ENCODE data around the gene ASXL1.

DNA sequence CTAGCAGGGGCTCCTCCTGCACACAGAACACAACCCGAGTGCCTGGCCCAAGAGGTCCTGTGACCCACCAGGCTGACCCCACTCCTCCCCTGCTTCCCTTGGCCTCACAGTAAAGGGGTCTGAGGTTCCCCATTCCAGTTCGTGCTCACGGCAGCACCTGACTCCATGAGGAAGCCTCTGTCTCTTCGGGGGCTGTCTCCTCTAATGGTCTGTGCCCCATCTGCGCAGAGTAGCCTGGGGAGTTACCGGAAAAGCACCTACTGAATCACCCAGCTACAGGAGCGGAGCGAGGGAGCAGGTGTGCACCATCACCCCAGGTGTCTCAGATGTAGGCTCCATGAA is 93.2 kb downstream of the ASXL1 start:
- TF ChIP-seq EZH2 (IDR thresholded peaks at IDR 0.05), result no peak
- TF ChIP-seq POLR2AphosphoS5 (IDR thresholded peaks at IDR 0.05; ENCODE audit: borderline replicate concordance, low read depth, low read length), result no peak
- no peak for TF ChIP-seq FOXP2 (optimal IDR thresholded peaks at IDR 0.05; ENCODE audit: control extremely low read depth, extremely low read length, insufficient read depth)
